ENCODE data around the gene OAS2. TPM values are rescaled to one million over a fixed set of nuclear protein-coding genes. Genes with fewer than 3 reads are reported as not detected.

Gene OAS2
- total RNA-seq, 2 donors from 2014 or later = 1.6 to 2.3 TPM

DNA sequence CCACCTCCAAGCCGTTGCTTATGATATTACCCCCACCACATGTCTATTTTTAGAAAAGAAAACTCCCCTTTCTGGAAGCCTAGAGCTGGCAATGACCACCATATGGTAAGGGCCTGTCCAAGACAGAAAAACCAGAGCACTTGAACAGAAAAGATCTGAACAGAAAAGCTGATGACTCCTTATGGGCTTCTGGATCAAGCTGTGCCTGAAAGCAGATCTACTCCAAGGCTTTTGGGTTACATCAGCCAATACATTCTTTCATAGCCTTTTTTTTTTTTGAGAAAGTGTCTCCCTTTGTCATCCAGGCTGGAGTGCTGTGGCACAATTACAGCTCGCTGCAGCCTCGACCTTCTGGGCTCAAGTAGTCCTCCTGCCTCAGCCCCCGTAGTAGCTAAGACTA lies 16.8 kb upstream of the OAS2 start:
- H3K4me1 ChIP-seq = no peaks in the 10 kb centered on the region
- TF ChIP-seq POLR2A (IDR thresholded peaks at IDR 0.05) = no peak
- TF ChIP-seq, protein P1, sequence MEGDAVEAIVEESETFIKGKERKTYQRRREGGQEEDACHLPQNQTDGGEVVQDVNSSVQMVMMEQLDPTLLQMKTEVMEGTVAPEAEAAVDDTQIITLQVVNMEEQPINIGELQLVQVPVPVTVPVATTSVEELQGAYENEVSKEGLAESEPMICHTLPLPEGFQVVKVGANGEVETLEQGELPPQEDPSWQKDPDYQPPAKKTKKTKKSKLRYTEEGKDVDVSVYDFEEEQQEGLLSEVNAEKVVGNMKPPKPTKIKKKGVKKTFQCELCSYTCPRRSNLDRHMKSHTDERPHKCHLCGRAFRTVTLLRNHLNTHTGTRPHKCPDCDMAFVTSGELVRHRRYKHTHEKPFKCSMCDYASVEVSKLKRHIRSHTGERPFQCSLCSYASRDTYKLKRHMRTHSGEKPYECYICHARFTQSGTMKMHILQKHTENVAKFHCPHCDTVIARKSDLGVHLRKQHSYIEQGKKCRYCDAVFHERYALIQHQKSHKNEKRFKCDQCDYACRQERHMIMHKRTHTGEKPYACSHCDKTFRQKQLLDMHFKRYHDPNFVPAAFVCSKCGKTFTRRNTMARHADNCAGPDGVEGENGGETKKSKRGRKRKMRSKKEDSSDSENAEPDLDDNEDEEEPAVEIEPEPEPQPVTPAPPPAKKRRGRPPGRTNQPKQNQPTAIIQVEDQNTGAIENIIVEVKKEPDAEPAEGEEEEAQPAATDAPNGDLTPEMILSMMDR (IDR thresholded peaks at IDR 0.05) = no peak
- no peak for ATAC-seq
- no peak overlapping the region for H3K4me3 ChIP-seq
- H3K36me3 ChIP-seq (replicated peaks in 1 of 2; ENCODE audit: insufficient read depth in 1 of 2, low read depth in 2 of 2) = no peaks in the 10 kb centered on the region
- WGBS, 2 donors = 80 to 89% methylated on average over 4 of the region's 4 CpGs
- no peaks in the 10 kb centered on the region for H3K9me3 ChIP-seq
- H3K27me3 ChIP-seq = no peaks in the 10 kb centered on the region
- H3K27ac ChIP-seq = no peak overlapping the region
- DNase-seq = no peak
- intact Hi-C loops (cut with DNase I) = no loop called here

DNA sequence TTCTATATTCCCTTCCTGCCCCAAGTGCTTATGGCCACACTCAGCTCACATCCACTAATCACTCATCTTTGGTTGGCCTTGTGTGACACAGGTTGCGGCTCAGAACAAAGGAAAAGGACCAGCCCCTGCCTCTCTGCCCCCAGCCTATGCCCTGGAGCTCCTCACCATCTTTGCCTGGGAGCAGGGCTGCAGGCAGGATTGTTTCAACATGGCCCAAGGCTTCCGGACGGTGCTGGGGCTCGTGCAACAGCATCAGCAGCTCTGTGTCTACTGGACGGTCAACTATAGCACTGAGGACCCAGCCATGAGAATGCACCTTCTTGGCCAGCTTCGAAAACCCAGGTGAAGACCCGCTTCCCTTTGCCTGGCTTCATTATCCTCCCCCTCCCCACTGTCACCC lies 15.8 kb upstream of the OAS2 start:
- ATAC-seq (no peak), DNase-seq (no peak)
- Histone ChIP-seq H3K27me3 (no peaks in the 10 kb centered on the region), H3K4me1 (no peaks in the 10 kb centered on the region), H3K36me3 (replicated peaks in 1 of 2; ENCODE audit: insufficient read depth in 1 of 2, low read depth in 2 of 2) (no peaks in the 10 kb centered on the region), H3K27ac (no peak overlapping the region), H3K9me3 (no peaks in the 10 kb centered on the region), H3K4me3 (no peak overlapping the region)
- TF ChIP-seq, protein P1 (IDR thresholded peaks at IDR 0.05) = no peak
- no peak for TF ChIP-seq POLR2A (IDR thresholded peaks at IDR 0.05)
- intact Hi-C loops (cut with DNase I) = no loop called here
- 93 to 95% methylated on average over 7 of the region's 7 CpGs for WGBS, 2 donors

- H3K9me3 ChIP-seq = no peaks in the 10 kb centered on the region
- H3K36me3 ChIP-seq (replicated peaks in 1 of 2; ENCODE audit: insufficient read depth in 1 of 2, low read depth in 2 of 2) = no peaks in the 10 kb centered on the region
- WGBS, 2 donors = 87 to 94% methylated on average over 9 to 14 of the region's 14 CpGs
- intact Hi-C loops (cut with DNase I) = no loop called here
- no peak overlapping the region for H3K27ac ChIP-seq
- TF ChIP-seq POLR2A (IDR thresholded peaks at IDR 0.05) = no peak
- TF ChIP-seq, protein P1 (IDR thresholded peaks at IDR 0.05) = no peak
- H3K4me1 ChIP-seq = no peaks in the 10 kb centered on the region
- H3K4me3 ChIP-seq = no peak overlapping the region
- H3K27me3 ChIP-seq = no peaks in the 10 kb centered on the region
- DNase-seq = no peak
- ATAC-seq = no peak
These were observed 15.0 kb upstream of the OAS2 start for GRCh38 chr12:112963227-112963861.

DNA sequence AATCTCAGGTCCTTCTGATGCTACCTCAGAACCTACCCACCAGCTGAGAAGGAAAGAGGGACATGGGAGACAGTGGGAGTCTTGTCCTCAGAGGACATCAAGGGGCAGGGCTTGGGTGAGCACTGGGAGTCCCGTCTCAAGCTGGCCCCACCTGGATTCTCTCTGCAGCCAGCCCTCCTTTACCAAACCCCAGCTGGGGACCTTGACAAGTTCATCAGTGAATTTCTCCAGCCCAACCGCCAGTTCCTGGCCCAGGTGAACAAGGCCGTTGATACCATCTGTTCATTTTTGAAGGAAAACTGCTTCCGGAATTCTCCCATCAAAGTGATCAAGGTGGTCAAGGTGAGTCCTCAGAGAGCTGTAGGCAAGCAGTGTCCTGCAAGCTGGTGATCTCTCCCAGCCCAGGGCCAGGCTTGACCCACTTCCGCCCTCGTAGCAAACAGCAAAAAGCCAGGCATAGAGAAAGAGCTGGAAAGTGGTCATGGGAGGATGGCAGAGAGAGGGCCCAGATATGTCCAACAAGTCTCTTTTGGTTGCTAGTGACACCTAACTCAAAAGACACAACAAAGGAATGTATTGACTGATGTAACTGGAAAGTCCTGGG lies 14.2 kb upstream of the OAS2 start:
- Histone ChIP-seq H3K9me3 (no peaks in the 10 kb centered on the region), H3K27me3 (no peaks in the 10 kb centered on the region), H3K36me3 (replicated peaks in 1 of 2; ENCODE audit: insufficient read depth in 1 of 2, low read depth in 2 of 2) (no peaks in the 10 kb centered on the region), H3K4me3 (no peak overlapping the region), H3K27ac (no peak overlapping the region), H3K4me1 (no peaks in the 10 kb centered on the region)
- ATAC-seq (no peak), DNase-seq (no peak)
- 83 to 86% methylated on average over 6 of the region's 6 CpGs for WGBS, 2 donors
- TF ChIP-seq, protein P1 (IDR thresholded peaks at IDR 0.05) = no peak
- TF ChIP-seq POLR2A (IDR thresholded peaks at IDR 0.05) = no peak
- intact Hi-C loops (cut with DNase I) = no loop called here

- Histone ChIP-seq H3K27me3 (no peaks in the 10 kb centered on the region), H3K9me3 (no peaks in the 10 kb centered on the region), H3K4me1 (no peaks in the 10 kb centered on the region), H3K36me3 (replicated peaks in 1 of 2; ENCODE audit: insufficient read depth in 1 of 2, low read depth in 2 of 2) (peaks cover 0 to 1% of the 10 kb centered on the region in 2 donors), H3K27ac (no peak overlapping the region), H3K4me3 (no peak overlapping the region)
- TF ChIP-seq, protein P1 (IDR thresholded peaks at IDR 0.05) = no peak
- no peak for TF ChIP-seq POLR2A (IDR thresholded peaks at IDR 0.05)
- intact Hi-C loops (cut with DNase I) = no loop called here
- no peak for DNase-seq
- ATAC-seq = no peak
- WGBS, 2 donors = 83 to 87% methylated on average over 4 of the region's 4 CpGs
These were observed 13.4 kb upstream of the OAS2 start for GRCh38 chr12:112964915-112965314.

All from body of pancreas (tissue), 4 donors.